ENCODE results near the gene OPHN1.
"Not testable (repeated sequence)": the region's sequence is repeated elsewhere in the genome, so short reads cannot be mapped to it uniquely, and the experiment has no call there.

The OPHN1 gene

GRCh38 chrX:68146054-68146453 is 287.2 kb downstream of the OPHN1 start:
- DNase-seq = no peak

GRCh38 chrX:68139791-68140190 is 293.5 kb downstream of the OPHN1 start:
- no peak for DNase-seq

DNA sequence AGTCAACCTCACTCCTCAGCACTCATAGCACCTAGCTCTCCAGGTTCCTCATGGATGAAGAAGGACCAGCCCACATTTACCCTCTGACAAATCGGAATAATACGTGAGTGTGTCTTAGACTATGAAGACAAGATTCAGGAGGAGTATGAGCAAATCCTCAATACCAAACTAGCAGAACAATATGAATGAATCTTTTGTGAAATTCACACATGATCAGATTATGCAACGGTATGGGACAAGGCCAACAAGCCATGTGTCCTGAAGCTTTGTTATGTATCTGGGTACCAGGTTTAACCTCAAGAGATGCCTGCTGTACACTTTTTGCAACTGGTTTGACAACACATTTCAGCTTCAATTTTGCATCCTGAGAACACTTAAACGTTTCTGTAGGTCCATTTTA is 300.1 kb downstream of the OPHN1 start:
- DNase-seq = no peak

DNA sequence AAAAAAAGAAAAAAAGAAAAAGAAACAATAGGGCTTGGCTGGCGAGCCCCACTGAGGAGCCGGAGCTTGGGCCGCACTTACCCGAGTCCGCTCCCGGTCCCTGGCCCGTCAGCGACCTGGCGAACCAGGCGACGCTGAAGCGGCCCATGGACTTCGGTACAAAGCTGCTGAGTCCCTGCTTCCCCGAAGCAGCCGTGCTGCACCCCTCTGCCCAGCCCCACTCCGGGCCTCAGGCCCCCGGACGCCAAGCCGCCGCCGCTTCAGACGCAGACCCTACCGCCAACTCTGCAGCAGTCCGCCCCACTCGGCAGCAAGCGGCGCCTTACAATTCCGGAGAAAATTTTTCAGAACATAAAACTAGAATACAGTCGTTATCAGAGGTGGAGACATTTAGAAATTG is 300.5 kb downstream of the OPHN1 start:
- no peak for DNase-seq

GRCh38 chrX:68121835-68122234 is 311.5 kb downstream of the OPHN1 start:
- DNase-seq = no peak

DNA sequence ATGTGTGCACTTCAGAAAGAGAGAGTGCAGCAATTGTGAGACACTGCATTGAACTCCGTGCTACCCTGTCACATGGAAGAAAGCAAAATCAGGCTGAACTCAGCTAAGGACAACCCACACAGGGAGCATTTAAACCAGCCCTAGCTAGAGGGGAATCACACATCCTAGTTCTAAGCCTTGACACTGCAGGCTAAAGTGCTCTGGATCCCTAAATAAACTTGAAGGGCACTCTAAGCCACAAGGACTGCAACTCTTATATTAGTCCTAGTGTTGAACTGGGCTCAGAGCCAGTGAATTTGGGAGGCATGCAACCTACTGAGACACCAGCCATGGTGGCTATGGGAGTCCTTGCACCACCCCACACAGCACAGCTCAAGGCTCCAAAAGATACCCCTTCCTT is 311.9 kb downstream of the OPHN1 start:
- no peak for DNase-seq

DNA sequence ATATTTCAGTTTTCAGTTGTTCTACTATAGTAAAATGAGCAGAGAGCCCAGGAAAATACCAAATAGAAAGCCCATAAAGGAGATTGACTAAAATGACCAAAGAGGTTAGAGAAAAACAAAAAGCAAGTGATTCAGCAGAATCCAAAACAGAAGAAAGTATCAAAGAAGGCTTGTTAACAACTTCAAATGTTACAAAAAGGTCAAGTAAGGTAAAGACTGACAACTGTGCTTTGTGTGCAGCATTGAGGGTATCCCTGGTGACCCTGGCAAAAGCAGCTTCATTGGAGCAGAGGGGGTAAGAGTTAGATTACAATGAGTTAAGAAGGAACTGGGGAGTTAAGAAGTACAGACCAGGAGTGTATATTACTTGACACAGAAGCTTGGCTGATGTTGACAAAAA is 317.9 kb downstream of the OPHN1 start:
- DNase-seq = no peak

- no peak for DNase-seq
Observed at GRCh38 chrX:68114573-68115129, 318.6 kb downstream of the OPHN1 start.

- DNase-seq = no peak
Observed at GRCh38 chrX:68113837-68114572, 319.3 kb downstream of the OPHN1 start.

GRCh38 chrX:68112321-68112720 is 321.0 kb downstream of the OPHN1 start:
- no peak for DNase-seq

- DNase-seq = no peak
Observed at GRCh38 chrX:68109162-68109561, 324.1 kb downstream of the OPHN1 start.

GRCh38 chrX:68098431-68098830 is 334.9 kb downstream of the OPHN1 start:
- no peak for DNase-seq

DNA sequence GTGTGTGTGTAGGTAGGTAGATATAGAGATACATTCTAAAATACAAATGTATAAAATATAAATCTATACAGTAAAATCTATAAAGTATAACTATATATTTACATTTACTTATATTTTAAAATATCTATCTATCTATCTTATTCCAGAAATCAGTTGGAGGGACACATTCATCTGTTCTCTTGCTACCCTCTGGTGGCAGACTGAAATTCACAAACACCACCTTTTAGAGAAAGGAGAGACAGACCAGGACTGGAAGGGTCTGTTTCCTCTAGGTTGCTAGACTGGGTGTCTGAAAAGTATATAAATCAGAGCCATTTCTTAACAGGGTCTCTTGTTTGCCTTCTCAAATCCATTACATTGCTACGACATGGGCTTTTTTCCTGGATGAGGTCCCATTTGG is 343.0 kb downstream of the OPHN1 start:
- no peak for DNase-seq

DNA sequence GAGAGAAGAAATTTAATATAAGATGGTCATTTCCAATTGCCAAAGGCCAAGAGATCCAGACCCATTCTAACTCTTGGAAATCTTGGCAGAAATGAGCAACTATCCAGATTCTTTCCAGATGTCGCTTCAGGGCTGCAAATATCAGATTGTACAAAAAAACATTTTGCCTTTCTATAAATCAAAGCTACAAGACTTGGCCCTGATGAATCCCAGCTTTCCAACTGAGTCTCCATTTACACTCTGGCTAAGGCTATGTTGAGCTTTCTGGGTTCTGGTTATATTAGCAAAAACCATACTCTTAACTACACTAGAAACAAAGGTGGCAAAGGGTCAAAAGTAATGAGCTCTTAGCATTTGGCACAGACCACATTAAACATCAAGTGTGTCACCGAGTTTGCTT is 345.8 kb downstream of the OPHN1 start:
- DNase-seq = no peak

DNA sequence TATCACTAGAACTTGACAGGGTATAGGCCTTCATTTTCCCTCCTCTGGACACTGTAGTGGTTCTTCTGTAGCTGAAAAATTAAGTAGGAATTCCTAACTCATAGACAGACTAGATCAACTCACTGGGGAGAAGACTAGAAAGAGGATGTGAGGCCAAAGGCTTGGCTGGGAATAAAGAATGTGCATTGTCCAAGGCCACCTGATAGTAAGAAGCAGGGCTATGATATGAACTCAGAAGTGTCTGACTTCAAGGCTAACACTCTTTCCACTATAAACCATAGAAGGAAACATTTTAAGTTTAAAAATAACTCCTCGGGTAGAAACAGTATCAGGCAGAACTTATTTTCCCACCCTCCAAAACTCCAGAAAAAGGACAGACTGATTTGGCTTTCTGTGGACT is 346.6 kb downstream of the OPHN1 start:
- no peak for DNase-seq

- no peak for DNase-seq
Observed at GRCh38 chrX:68084765-68085164, 348.5 kb downstream of the OPHN1 start.

GRCh38 chrX:68083510-68083909 is 349.8 kb downstream of the OPHN1 start:
- no peak for DNase-seq

- no peak for DNase-seq
Observed at GRCh38 chrX:68079961-68080360, 353.3 kb downstream of the OPHN1 start.

GRCh38 chrX:68078801-68079200 is 354.5 kb downstream of the OPHN1 start:
- not testable (repeated sequence) for DNase-seq

DNA sequence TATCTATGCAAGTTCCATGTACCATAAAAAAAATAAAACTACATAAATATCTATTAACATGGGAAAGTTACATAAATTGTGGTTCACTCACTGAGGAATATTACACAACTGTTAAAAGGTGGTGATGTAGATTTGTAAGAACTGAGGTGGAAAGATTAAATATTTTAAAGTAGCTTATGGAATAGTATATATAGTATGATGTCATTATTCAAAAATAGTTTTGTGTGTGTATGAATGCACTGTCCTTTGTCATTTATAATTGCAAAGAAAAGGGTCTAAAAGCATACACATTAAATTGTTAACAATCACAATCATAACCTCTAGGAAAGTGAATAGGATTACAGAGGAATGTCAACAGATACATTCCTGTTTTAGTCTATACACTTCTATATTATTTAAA is 355.9 kb downstream of the OPHN1 start:
- no peak for DNase-seq

- no peak for DNase-seq
Observed at GRCh38 chrX:68072041-68072440, 361.3 kb downstream of the OPHN1 start.

DNA sequence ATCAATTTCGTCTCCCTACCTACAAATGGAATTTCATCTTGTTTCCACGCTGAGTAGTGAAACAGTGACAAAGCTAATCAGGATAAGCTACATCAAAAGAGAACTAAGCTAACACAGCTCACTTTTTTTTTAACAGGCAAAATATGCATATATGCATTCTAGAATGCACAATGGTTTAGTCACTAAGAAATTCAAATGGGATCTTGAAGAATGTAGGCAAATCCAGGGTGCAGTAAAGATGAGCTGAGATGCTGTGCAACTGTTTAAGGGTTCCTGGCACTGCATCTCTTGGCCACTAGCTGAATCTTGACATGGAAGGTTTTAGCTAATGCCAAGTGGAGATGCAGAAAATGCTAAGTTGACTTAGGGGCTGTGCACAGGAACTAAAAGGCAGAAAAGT is 363.2 kb downstream of the OPHN1 start:
- DNase-seq = not testable (repeated sequence)

- no peak for DNase-seq
Observed at GRCh38 chrX:68061206-68061535, 372.1 kb downstream of the OPHN1 start.

DNA sequence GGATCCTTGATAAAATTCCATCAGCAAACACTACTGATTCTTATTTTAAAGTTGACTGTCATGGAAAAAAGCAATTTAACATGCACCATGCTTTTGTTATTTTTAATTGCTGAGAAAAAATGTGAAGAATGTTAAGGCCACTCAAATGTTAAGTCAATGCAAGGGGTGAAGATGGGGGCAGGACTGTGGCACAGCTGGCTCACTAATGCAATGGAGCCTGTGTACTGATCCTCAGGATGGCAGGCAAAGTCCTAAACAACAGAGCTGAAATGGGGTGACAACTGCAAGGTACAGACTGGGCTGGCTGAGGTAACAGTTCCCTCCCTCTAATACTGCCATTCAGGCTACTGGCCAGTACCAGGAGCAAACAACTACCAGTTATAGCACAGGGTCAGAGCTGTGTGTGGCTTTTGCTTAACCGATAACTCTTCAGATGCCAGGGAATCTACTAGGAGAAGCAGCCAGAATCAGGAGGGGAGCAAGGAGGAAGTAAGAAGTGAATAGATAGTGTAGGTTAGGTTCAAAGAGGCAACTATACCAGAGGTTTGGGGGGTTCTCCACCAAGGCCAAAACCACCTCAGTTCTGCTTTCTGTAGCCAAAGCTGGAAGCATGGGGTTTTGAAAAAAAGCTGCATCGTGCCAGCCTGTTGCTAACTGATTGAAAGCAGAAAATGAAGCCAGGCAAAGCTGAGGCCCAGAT is 372.6 kb downstream of the OPHN1 start:
- DNase-seq = no peak

DNA sequence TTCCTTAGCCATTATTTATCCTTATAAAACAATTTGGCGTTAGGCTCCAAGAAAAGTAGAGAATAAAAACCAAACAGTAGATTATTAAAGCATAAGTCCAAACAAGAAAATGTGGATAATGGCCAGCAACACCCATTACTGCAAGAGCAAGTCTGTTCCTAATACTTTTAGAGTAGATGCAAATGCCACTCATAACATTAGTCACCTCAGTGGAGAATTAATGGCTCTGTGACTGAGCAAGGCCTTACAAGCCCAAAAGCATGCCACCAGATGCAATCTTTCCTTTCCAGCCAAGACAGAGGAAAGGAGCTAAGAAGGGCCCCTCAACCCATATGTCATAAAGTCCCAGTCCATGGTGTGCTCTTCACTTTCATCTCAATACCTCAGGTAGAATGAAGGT is 373.8 kb downstream of the OPHN1 start:
- DNase-seq = no peak

All from NCI-H2081 (cell line).